HG03432 (cell line): ENCODE results near the gene SECTM1.
A peak's percentile ranks its signal among the peaks of the same experiment; 100 is the strongest.
"Not testable (repeated sequence)": the region's sequence is repeated elsewhere in the genome, so short reads cannot be mapped to it uniquely, and the experiment has no call there.

Experiments
- ATAC-seq: cut with Tn5 transposase; IDR thresholded peaks from one replicate; pipeline ENCODE4 v1.9.1; 2021; ENCODE audit warnings: mild to moderate bottlenecking, moderate library complexity; ENCODE audit not compliant: unreplicated experiment

SECTM1 gene

GRCh38 chr17:82370471-82371332 lies 37.1 kb upstream of the SECTM1 start:
- no peak for ATAC-seq

- no peak for ATAC-seq
Measured at GRCh38 chr17:82369211-82369610, 35.6 kb upstream of the SECTM1 start.

GRCh38 chr17:82367724-82368524 lies 34.4 kb upstream of the SECTM1 start:
- no peak for ATAC-seq

GRCh38 chr17:82366749-82367148 lies 33.2 kb upstream of the SECTM1 start:
- ATAC-seq: no peak

- no peak for ATAC-seq
Measured at GRCh38 chr17:82365606-82366295, 32.2 kb upstream of the SECTM1 start.

- ATAC-seq: no peak
Measured at GRCh38 chr17:82361885-82362633, 28.5 kb upstream of the SECTM1 start.

GRCh38 chr17:82359451-82360074 lies 26.0 kb upstream of the SECTM1 start:
- ATAC-seq: not testable (repeated sequence)

GRCh38 chr17:82358465-82359350 lies 25.1 kb upstream of the SECTM1 start, which contains the start of gene TEX19:
Gene TEX19 (plus strand): TSS chr17:82359247. CDS start chr17:82362151, 2,904 bp downstream.
- ATAC-seq: no peak

- ATAC-seq: no peak
Measured at GRCh38 chr17:82357394-82357793, 23.8 kb upstream of the SECTM1 start.

GRCh38 chr17:82356845-82357355 lies 23.3 kb upstream of the SECTM1 start:
- ATAC-seq: no peak

GRCh38 chr17:82355770-82356427 lies 22.3 kb upstream of the SECTM1 start:
- no peak for ATAC-seq

- ATAC-seq: no peak
Measured at GRCh38 chr17:82354804-82355308, 21.3 kb upstream of the SECTM1 start.

GRCh38 chr17:82353484-82353883 lies 19.9 kb upstream of the SECTM1 start:
- ATAC-seq: no peak

GRCh38 chr17:82351713-82352488 lies 18.3 kb upstream of the SECTM1 start:
- ATAC-seq: peak; percentile 44

- ATAC-seq: no peak
Measured at GRCh38 chr17:82351254-82351712, 17.7 kb upstream of the SECTM1 start.

GRCh38 chr17:82350182-82351030 lies 16.8 kb upstream of the SECTM1 start:
- ATAC-seq: no peak
